Fibroblast of the aortic adventitia (primary cell): ENCODE results near the gene LEPROT. TPM values are rescaled to one million over a fixed set of nuclear protein-coding genes. Genes with fewer than 3 reads are reported as not detected.

Experiments used
- DNase-seq: peaks from one replicate; pipeline ENCODE4 v3.0.0-alpha.2; 2010; ENCODE audit warnings: low read depth
- H3K4me3 ChIP-seq: 2 replicates; pipeline ENCODE4 v1.5.1; 2011; ENCODE audit warnings: low read depth, mild to moderate bottlenecking, control low read depth, low read length, moderate library complexity
- CTCF ChIP-seq: IDR thresholded peaks from 2 replicates; pipeline ENCODE4 v1.5.1; 2011; ENCODE audit warnings: mild to moderate bottlenecking, low read length, control low read depth, inconsistent platforms; ENCODE audit not compliant: insufficient read depth
- total RNA-seq: library from RNA; depleted of rRNA; stranded (reverse); fragments of >200 nt; gene quantifications from 2 replicates; pipeline ENCODE4 v1.2.3, GENCODE V29; 2012; ENCODE audit warnings: low replicate concordance

LEPROT gene
- total RNA-seq, 1 donor, result 65.4 TPM

- TF ChIP-seq CTCF, result no peak
- peak; percentile 41 for DNase-seq
- no peak overlapping the region for H3K4me3 ChIP-seq
These were observed 50.3 kb downstream of the LEPROT start for GRCh38 chr1:65470766-65471165.

GRCh38 chr1:65471213-65471833 lies 50.9 kb downstream of the LEPROT start:
- peak; percentile 8 for DNase-seq
- no peak for TF ChIP-seq CTCF
- no peak overlapping the region for H3K4me3 ChIP-seq

- no peak for TF ChIP-seq CTCF
- no peak overlapping the region for H3K4me3 ChIP-seq
- peak; percentile 49 for DNase-seq
These were observed 51.4 kb downstream of the LEPROT start for GRCh38 chr1:65471861-65472332.

- no peak overlapping the region for H3K4me3 ChIP-seq
- DNase-seq, result no peak
- no peak for TF ChIP-seq CTCF
These were observed 55.9 kb downstream of the LEPROT start for GRCh38 chr1:65476327-65476726.

GRCh38 chr1:65477414-65478378 lies 57.2 kb downstream of the LEPROT start:
- DNase-seq, result peak; percentile 23
- H3K4me3 ChIP-seq, result no peak overlapping the region

More at GRCh38 chr1:65477414-65478378, 57.2 kb downstream of the LEPROT start:
- no peak for TF ChIP-seq CTCF
